GM19035 (cell line): Measurements from ENCODE around the gene EML4.
"Not testable (repeated sequence)": the region's sequence is repeated elsewhere in the genome, so short reads cannot be mapped to it uniquely, and the experiment has no call there.

ENCODE experiments used
- ATAC-seq: cut with Tn5 transposase; IDR thresholded peaks from one replicate; pipeline ENCODE4 v1.9.1; 2021; ENCODE audit not compliant: unreplicated experiment

EML4 gene

DNA sequence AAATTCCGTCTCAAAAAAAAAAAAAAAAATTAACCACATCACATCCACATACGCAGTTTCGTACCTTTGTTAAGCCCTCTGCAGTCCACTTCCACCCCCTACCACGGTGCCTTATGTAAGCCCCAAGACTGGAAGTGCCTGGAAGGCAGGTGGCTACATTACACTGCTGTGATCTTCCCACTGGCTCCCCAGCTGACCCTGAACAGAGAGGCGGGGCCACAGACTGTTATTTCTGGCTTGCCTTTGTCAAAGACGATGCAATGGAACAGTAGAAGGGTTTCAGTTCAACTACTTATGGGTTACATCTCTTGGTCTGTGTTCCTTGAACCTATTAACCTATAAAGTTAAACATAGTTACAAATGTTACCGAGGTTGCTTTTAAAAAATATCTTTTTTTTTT, 207.6 kb downstream of the EML4 start:
- ATAC-seq: no peak

DNA sequence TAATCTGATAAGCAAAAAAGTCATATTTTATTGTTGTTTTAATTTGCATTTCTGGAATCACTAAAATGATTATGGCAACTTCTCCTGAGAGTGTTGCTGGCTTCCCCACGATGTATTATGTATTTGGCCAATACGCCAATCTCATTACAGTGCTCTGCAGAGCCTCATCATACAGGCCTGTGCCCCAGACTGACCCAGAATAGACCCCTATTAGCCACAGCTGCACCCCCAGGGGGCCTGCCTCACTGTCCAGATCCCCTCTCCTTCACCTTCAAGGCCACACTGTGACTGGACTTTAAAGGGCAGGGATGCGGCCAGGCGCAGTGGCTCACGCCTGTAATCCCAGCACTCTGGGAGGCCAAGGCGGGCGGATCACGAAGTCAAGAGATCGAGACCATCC, 209.3 kb downstream of the EML4 start:
- no peak for ATAC-seq

DNA sequence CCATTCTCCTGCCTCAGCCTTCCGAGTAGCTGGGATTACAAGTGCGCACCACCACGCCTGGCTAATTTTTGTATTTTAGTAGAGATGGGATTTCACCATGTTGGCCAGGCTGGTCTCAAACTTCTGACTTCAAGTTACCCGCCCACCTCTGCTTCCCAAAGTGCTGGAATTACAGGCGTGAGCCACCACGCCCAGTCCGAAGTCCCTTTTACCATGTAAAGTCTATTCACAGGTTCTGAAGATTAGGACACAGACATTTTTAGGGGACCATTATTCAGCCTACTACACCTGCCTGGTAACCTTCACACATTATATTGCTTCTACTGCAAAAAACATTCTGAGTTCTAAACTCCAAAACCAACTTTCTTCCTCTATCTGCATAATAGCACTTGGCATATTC, 210.9 kb downstream of the EML4 start:
- ATAC-seq: not testable (repeated sequence)

DNA sequence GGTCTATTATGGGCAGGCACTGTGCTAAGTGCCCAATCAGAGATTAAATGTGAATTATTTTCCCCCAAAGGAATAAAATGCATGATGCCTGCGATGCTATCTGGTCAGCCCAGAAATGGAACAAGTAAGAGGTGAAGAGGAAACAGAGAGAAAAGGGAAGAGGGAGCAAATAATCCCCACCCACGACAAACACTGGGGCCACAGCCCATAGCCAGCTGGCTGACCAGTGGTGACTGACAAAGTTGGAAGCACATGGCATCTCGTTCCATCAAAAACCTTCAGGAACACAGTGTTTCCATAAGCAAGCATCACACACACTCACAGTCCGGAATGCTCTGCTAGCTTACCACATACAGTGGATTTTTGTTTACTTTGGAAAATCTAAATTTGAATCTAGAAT, 213.0 kb downstream of the EML4 start:
- ATAC-seq: no peak
